ENCODE measurements around the gene MX1.

DNA sequence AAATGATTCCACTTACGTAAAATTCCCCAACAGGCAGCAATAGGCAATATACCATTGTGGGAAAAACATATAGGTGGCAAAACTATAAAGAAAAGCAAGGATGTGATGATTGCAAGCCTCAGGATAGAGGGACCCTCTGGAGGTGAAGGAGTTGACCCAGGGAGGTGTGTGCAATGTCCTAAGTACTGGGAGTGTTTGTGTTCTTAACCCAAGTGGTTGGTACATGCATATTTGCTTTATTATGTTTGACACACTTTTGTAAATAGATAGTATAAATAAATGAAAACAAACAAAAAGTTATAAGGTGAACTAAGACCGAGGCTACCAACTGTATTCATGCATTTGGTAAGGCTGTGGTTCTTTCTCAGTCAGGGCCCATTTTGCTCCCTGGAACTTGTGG, 7.5 kb downstream of the MX1 start:
- TF ChIP-seq, protein P1, sequence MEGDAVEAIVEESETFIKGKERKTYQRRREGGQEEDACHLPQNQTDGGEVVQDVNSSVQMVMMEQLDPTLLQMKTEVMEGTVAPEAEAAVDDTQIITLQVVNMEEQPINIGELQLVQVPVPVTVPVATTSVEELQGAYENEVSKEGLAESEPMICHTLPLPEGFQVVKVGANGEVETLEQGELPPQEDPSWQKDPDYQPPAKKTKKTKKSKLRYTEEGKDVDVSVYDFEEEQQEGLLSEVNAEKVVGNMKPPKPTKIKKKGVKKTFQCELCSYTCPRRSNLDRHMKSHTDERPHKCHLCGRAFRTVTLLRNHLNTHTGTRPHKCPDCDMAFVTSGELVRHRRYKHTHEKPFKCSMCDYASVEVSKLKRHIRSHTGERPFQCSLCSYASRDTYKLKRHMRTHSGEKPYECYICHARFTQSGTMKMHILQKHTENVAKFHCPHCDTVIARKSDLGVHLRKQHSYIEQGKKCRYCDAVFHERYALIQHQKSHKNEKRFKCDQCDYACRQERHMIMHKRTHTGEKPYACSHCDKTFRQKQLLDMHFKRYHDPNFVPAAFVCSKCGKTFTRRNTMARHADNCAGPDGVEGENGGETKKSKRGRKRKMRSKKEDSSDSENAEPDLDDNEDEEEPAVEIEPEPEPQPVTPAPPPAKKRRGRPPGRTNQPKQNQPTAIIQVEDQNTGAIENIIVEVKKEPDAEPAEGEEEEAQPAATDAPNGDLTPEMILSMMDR (IDR thresholded peaks at IDR 0.05): no peak
- TF ChIP-seq POLR2AphosphoS5 (IDR thresholded peaks at IDR 0.05): peak in 1 of 3 donors; percentile 5

Measured in stomach (tissue), 4 donors.